GM08714 (cell line): ENCODE data around the gene TMEM38A.

Source experiments
- H3K4me3 ChIP-seq: fragments of 200-500 bp; sonication (Bioruptor generic); 2 replicates; pipeline ENCODE4 v1.5.1; 2014; ENCODE audit warnings: mild to moderate bottlenecking, low read length, inconsistent platforms
- ZNF274 ChIP-seq: IDR thresholded peaks from 2 replicates; pipeline ENCODE4 v1.6.1; 2012; ENCODE audit warnings: mild to moderate bottlenecking, low read depth, low read length

TMEM38A gene, protein sequence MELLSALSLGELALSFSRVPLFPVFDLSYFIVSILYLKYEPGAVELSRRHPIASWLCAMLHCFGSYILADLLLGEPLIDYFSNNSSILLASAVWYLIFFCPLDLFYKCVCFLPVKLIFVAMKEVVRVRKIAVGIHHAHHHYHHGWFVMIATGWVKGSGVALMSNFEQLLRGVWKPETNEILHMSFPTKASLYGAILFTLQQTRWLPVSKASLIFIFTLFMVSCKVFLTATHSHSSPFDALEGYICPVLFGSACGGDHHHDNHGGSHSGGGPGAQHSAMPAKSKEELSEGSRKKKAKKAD

GRCh38 chr19:16660763-16661479 is at the start of gene TMEM38A:
TSS of gene TMEM38A (plus strand) at chr19:16661139. CDS start at chr19:16661218, 79 bp downstream.
- no peak for TF ChIP-seq ZNF274
- H3K4me3 ChIP-seq: peak within 1 kb of the TSS; percentile 74

- no peak overlapping the region for H3K4me3 ChIP-seq
- TF ChIP-seq ZNF274: no peak
Observed at GRCh38 chr19:16612636-16613035, 48.3 kb upstream of the TMEM38A start.

- TF ChIP-seq ZNF274: no peak
- no peak overlapping the region for H3K4me3 ChIP-seq
Observed at GRCh38 chr19:16613841-16614240, 47.1 kb upstream of the TMEM38A start.

GRCh38 chr19:16614941-16615340 is 46.0 kb upstream of the TMEM38A start:
- no peak overlapping the region for H3K4me3 ChIP-seq
- no peak for TF ChIP-seq ZNF274

DNA sequence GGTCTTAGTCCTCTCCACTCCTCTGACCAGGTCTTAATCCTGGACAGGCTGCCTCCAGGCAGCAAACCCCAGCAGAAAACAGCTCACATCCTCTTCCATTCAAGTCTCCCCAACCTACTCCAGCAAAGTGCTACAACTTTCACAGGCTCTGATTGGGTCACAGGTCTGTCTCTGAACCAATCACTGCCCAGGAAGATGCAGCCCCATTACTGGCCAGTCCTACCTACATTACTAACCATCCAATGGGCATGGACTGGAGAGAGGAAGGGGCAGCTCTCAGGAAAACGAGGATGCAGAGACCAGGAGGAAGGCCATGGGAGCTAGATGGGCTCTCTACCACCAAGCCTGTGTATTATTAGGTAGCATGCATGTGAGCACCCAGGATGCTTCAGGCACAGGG is 45.1 kb upstream of the TMEM38A start:
- H3K4me3 ChIP-seq: no peak overlapping the region
- no peak for TF ChIP-seq ZNF274

DNA sequence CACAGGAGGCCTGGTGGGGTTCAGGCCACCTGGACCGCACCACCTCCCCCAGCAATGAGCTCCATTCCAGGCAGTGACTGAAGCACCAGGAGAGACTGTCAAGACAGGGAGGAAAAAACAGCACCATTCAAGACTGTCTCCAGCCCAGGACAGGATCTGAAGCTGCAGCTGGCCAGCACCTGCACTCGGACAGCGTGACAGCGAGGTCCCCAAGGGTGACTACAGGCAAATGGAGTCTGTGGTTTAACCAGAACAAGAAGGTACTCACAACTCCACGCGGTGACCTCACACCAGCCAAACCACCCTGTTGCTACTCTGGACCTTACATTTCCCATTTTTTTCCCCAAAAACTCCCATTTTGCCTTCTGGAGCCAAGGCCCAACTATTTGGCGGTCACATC is 42.7 kb upstream of the TMEM38A start:
- H3K4me3 ChIP-seq: no peak overlapping the region
- no peak for TF ChIP-seq ZNF274

DNA sequence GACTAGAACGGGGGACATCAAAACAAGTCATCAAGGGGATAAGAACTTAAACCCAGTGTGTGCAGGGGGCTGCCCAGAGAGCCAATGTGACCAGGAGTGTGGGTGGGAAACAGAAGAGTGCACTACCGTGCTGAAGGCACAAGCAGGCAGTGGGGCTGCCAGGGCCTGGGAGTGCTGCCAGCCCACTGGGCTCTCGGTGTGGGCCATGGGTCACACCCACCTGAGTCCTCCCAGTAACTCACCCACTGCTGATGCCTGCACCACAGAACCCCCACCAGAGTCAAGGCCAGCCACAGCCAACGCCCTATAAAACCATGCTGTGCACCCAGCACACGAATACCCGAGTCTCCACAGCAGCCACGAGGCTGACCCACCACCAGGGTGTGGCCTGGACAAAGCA is 41.5 kb upstream of the TMEM38A start:
- no peak for TF ChIP-seq ZNF274
- H3K4me3 ChIP-seq: no peak overlapping the region

- no peak for TF ChIP-seq ZNF274
- no peak overlapping the region for H3K4me3 ChIP-seq
Observed at GRCh38 chr19:16620018-16620417, 40.9 kb upstream of the TMEM38A start.

GRCh38 chr19:16620584-16620983 is 40.4 kb upstream of the TMEM38A start:
- TF ChIP-seq ZNF274: no peak
- H3K4me3 ChIP-seq: no peak overlapping the region

DNA sequence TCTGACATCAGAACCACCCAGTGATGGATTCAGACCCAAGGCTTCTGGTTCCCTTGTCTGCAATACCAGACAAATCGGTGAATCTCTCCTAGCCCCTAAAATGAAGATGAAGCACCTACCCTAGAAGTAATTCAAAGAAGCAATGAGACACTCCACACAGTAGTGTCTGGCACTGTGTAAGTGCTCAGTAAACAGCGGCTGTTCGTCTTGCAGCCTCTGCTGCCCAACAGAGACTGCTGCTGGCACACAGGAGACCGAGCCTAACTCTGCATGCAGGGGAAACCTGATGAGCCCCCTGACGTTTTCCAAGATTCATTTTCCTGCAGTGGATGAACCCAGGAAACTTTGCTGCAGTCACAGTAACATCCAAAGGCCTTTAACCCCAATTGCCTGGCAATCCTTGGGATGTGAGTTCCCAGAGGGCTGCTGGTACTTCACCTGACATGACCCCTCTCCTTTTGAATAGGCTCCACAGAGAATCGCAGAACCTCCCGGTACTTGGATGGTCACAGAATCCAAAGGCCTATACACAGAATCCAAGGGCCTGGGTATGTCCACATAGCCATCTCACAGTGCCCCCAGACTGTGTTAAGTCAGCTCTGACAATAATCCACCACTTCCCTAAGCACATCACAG is 39.7 kb upstream of the TMEM38A start:
- TF ChIP-seq ZNF274: no peak
- H3K4me3 ChIP-seq: no peak overlapping the region

- TF ChIP-seq ZNF274: no peak
- H3K4me3 ChIP-seq: no peak overlapping the region
Observed at GRCh38 chr19:16623066-16623465, 37.9 kb upstream of the TMEM38A start.

DNA sequence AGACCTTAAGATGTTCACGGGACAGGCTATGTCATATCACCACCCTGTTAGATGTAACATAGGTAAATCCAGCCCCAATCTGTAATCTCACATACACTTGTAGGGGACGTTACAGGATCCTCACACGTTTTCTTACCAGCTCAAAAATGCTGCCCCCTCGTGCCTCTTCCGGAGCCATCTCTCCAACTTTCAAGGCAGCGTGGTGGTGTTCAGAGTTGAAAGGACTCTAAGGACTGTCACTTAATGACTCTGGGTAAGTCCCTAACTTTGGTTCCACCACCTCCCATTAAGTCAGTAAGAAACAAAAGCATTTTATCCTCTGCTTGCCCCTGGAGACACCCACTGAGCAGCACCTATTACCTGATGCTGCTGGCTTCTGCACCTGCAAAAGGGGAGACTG is 37.4 kb upstream of the TMEM38A start:
- no peak for TF ChIP-seq ZNF274
- no peak overlapping the region for H3K4me3 ChIP-seq

GRCh38 chr19:16624236-16624635 is 36.7 kb upstream of the TMEM38A start:
- no peak overlapping the region for H3K4me3 ChIP-seq
- no peak for TF ChIP-seq ZNF274

DNA sequence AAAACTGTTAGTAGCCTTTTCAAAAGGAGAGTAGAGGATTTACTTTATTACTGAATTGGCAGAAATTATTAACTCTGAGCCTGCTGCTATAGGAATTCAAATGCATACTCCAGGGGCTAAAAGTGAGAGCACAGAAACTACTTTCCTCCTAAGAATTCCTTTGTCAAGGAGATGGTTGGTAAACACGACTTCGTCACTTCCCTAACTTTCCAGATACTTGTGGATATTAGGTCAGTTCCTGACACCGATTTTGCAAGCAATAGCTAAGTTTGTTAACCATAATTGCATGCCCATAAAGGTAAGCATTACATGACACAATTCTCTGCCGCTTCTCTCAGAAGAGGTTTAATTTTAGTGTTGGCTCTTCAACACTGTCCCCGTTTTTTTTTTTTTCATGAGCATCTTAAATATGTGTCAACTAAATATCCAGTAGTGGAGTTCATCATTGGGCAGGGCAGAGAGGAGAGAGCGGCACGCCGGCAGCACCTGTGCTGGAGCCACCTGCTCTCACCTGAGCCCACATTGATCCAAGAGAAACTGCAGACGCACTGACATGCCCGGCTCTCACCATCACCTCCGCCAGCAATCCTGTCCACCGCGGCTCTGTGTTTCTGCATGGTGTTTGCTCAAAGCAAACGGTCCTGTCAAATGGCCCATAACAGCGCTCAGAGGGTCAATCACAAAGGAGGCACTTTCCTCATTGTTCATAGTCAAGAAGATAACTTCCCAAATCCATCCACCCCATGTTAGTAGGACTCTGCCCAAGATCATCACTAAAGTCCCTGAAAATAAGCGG is 35.6 kb upstream of the TMEM38A start:
- no peak for TF ChIP-seq ZNF274
- no peak overlapping the region for H3K4me3 ChIP-seq

DNA sequence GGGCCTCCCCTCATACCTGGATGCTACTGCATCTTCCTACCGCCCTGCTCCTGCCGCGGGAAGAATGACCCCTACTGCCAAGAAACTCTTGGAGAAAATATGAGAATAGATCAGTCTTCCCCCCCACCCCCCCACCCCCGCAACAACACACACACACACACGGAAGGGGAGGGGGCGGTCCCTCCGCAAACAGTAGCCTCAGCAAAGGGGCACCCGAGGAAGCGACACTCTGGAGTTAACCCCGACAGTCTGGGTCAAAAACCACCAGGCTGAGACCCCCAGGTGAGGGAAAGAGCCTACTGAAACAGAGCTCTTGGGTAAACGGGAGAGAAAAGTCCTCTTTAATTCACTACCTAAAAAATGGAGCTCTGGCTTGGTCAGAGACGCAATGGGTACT is 34.1 kb upstream of the TMEM38A start:
- H3K4me3 ChIP-seq: peak overlapping the region; percentile 94
- no peak for TF ChIP-seq ZNF274
